ENCODE results near the gene KCTD21.
"Not testable (repeated sequence)": the region's sequence is repeated elsewhere in the genome, so short reads cannot be mapped to it uniquely, and the experiment has no call there.

KCTD21 gene, protein sequence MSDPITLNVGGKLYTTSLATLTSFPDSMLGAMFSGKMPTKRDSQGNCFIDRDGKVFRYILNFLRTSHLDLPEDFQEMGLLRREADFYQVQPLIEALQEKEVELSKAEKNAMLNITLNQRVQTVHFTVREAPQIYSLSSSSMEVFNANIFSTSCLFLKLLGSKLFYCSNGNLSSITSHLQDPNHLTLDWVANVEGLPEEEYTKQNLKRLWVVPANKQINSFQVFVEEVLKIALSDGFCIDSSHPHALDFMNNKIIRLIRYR

GRCh38 chr11:78188286-78189173 is at the start of gene KCTD21, which contains the start of gene USP35:
Gene KCTD21 (minus strand): TSS chr11:78188626. CDS start chr11:78174554, 14,072 bp downstream.
Gene USP35 (plus strand): TSS chr11:78188919. CDS start chr11:78196246, 7,327 bp downstream.
- DNase-seq, result peak; percentile 49

DNA sequence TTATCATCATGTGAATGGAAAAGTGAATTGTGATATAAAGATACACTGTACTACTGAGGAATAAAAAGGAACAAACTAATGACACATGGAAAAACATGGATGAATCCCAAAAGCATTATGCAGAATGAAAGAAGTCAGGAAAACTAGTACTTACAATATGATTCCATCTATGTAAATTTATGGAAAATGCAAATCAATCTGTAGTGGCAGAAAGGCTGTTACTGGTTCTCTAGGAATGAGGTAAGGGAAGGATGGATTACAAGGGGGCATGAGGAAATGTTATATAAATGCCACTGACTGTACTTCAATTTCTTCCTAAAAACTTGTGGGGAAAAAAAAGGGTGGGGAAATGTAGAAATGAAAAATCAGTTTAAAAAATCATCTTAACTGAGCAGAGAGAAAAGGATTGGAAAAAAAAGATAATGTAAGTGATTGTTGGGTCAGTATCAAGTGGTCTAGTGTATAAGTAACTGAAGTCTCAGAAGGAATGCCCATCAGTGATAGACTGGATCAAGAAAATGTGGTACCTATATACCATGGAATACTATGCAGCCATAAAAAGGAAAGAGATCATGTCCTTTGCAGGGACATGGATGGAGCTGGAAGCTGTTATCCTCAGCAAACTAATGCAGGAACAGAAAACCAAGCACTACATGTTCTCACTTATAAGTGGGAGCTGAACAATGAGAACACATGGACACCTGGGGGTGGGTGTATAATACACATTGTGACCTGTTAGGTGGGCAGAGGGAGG is 49.0 kb upstream of the KCTD21 start:
- DNase-seq, result no peak

DNA sequence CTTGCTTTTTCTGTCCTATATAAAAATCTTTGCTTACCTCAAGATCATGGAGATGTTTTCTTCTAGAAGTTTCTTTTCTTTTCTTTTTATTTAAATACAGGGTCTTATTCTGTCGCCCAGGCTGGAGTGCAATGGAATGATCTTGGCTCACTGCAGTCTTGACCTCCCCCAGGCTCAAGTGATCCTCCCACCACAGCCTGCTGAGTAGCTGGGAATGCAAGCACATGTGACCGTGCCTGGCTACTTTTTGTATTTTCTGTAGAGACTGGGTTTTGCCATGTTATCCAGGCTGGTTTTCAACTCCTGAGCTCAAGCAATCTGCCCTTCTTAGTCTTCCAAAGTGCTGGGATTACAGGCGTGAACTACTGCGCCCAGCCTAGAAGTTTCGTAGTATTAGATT is 45.6 kb upstream of the KCTD21 start:
- no peak for DNase-seq

DNA sequence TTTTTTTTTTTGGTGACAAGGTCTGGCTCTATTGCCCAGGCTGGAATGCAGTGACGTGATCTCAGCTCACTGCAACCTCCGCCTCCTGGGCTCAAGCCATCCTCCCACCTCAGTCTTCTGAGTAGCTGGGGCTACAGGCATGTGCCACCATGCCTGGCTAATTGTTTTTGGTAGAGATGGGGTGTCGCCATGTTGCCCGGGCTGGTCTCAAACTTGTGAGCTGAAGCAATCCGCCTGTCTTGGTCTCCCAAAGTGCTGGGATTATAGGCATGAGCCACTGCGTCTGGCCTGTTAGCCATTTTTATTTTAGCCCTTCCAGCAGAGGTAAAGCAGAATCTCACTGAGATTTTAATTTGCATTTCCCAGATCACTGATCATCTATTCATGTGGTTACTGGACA is 44.6 kb upstream of the KCTD21 start:
- DNase-seq, result not testable (repeated sequence)

DNA sequence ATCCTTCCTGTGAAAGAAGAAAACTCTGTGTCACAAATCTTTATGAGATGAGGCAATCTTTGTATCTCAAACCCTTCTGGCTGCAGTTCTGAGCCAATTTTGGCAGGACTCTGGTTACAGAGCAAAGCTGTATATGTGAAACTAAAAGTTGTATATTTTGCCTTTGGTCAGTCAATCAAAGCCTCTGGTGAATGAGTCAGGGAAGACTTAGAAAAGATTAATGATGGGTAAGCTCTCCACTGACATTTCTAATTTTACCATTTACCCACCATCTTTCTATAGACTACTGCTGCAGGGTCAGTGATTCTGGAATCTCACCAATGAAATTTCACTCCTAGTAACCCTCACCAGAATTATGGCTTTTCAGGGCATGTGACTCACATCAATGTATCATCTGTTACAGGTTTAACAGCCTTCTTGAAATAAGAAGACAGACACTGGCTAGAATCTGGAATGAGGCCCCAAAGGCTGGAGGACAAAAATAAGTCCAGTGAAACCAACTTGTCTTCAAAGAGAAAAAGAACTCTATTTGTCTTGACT is 43.6 kb upstream of the KCTD21 start:
- DNase-seq, result no peak

- DNase-seq, result no peak
These were observed 41.9 kb upstream of the KCTD21 start for GRCh38 chr11:78230161-78230877.

DNA sequence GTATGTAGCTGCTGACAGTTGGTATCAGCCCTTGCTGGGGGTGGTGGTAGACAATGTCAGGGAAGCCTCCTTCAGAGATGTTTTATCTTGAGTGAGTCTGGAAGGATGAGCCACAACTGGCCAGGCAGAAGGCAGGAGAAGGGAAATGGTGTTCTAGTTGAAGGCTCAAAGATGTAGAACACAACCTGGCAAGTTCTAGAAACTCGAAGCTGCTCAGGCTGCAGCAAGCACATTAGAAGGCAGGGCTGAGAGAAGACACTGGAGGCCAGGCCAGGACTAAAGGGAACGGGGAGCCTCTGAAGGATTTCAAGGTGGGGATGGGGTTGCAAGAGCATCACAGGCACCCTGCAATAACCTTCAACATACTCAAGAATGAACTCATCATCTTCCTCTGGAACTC is 40.7 kb upstream of the KCTD21 start:
- no peak for DNase-seq

DNA sequence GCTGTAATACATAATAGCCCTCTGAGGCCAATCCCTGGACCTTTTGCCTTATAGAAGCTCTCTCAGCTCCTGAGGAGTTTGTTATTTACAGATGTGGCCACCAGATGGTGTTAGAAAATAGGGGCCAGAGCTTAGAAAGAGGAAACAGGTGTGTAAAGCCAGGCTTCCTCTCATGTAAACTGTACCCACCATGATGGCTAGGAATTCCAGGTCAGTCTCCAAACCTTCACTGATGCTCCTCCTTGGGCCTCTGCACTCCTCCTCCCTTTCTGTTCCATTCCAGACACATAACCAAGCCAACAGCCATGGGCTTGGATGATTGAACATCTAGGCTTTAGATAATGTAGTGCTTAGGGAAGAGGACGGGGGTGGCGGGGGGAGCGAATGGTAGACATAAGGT is 40.0 kb upstream of the KCTD21 start:
- DNase-seq, result no peak

GRCh38 chr11:78227921-78228320 is 39.5 kb upstream of the KCTD21 start:
- no peak for DNase-seq

- no peak for DNase-seq
These were observed 38.6 kb upstream of the KCTD21 start for GRCh38 chr11:78226684-78227680.

GRCh38 chr11:78224906-78225420 is 36.5 kb upstream of the KCTD21 start:
- DNase-seq, result no peak

- no peak for DNase-seq
These were observed 36.1 kb upstream of the KCTD21 start for GRCh38 chr11:78224506-78224905.

- DNase-seq, result no peak
These were observed 35.0 kb upstream of the KCTD21 start for GRCh38 chr11:78223320-78223954.

DNA sequence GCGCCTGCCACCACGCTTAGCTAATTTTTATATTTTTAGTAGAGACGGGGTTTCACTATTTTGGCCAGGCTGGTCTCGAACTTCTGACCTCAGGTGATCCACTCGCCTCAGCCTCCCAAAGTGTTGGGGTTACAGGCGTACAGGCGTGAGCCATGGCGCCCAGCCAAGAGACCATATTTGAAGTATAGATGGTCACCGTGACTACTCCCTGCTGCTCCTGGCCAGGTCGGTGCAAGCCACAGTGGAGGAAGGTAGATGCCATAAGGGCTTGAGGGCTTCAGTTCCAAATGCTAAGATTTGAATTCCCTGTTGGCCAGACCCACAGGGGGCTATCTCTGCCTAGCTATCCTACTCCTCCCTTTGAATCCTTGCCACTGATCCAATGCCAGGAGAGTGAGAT is 34.3 kb upstream of the KCTD21 start:
- DNase-seq, result not testable (repeated sequence)

DNA sequence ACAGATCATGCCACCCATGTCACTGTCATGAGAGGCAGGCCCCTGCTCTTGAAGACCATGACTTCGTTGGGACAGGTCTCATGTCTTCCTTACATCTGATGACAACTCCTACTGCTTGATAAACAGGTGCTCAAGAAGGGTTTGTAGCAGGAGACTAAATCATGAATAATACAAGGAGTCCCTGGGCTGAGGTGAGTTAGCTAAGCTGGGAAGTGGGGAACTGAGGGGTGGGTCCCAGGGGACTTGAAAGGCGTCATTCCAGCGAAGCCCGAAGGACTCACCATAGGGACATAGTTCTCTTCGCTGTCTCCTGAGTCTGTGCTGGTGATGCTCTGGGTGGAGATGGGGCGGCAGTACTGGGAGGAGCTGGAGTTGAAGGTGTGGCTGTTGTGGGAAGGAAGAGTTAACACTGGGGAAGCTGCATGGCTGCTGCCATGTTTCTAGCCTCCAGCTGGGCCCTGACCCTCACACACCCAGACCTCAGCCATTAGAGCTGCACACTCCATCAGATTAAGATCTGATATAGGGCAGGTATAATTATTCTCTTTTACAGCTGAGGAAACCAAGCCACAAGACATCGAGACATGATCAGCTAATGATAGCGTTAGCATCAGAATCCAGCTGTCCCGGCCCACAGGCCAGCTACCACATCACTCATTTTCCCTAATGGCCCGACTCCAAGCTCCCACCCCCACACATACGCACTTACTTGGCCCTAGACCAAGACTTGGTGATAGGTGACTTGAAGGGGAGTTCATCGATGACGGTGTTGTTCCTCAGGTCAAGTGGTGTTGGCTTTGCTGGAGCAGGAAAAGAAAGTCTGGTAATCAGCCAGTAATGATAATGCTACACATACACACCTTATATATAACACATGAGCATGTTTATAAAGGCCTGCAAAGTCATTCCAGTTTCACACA is 33.2 kb upstream of the KCTD21 start:
- no peak for DNase-seq

DNA sequence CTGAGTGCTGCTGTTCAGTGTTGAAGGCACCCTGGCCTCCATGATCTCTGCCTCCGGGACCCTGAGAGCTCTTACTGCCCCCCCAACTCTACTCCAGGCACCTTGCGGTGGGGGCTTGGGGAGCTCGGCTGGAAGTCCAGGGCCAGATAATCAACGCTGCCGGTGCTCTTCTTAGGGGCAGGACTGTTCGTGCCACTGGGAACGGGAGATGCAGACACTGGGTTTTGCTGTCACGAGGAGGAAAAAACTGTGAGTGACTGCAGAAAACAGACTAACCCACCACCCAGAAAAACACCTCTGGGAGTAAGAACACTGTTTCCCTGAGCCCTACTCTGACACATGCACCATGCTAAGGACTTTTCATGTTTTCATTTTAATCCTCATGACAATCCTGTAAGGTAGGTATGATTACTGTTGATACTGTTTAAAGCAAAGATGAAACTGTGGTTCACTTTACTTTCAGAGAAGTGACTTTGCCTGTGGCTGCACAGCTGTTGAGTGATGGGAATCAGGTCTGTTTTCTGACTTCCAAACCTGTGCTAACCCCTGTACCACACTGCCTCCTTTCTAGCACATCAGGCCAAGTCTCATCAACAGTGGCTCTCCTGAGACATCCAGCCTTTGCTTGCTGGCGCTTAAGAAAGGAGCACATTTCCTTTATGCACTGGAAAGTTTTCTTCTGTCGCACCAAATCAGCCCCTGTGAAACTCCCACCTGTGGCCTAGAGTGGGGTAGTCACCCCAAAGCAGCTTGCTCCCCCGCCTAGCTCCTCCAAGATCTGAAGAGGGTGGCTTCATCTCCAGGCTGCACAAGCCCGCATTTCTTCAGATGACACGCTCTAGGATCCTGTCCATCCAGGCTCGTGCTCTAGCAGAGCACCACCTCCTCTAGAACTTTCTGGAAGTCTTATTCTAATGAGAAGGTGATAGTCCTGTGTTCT is 32.1 kb upstream of the KCTD21 start:
- no peak for DNase-seq

- no peak for DNase-seq
These were observed 31.2 kb upstream of the KCTD21 start for GRCh38 chr11:78219493-78220217.

Measured in SIG-M5 (cell line).